Neutrophil (primary cell): Measurements from ENCODE around the gene CSNK1A1L.

Experiments
- H3K27ac ChIP-seq: fragments of 200-600 bp; sonication (generic); 2 replicates; pipeline ENCODE4 v1.5.1; 2016; ENCODE audit warnings: mild to moderate bottlenecking, moderate library complexity
- H3K27me3 ChIP-seq: fragments of 200-600 bp; sonication (generic); 2 replicates; pipeline ENCODE4 v1.6.0; 2016; ENCODE audit warnings: mild to moderate bottlenecking
- H3K36me3 ChIP-seq: fragments of 200-600 bp; sonication (generic); 2 replicates; pipeline ENCODE4 v1.5.1; 2017
- H3K4me1 ChIP-seq, 2 experiments: fragments of 200-600 bp in 1 of 2; sonication (generic) in 1 of 2; 1 replicate in 1 of 2; 2 replicates in 1 of 2; pipeline versions ENCODE4 v1.5.1 to v1.6.1; 2013 to 2016; ENCODE audit warnings: low read depth in 1 of 2, low read length in 1 of 2, mild to moderate bottlenecking in 1 of 2, moderate library complexity in 1 of 2; ENCODE audit not compliant: control insufficient read depth in 1 of 2, insufficient read depth in 1 of 2
- H3K4me3 ChIP-seq, 2 experiments: fragments of 200-600 bp in 1 of 2; sonication (generic) in 1 of 2; 1 replicate in 1 of 2; 2 replicates in 1 of 2; pipeline ENCODE4 v1.5.1; 2013 to 2016; ENCODE audit warnings: low read depth in 1 of 2, low read length in 1 of 2, mild to moderate bottlenecking in 1 of 2, moderate library complexity in 1 of 2
- H3K9me3 ChIP-seq: fragments of 200-600 bp; sonication (generic); 2 replicates; pipeline ENCODE4 v1.5.1; 2016
- CTCF ChIP-seq: fragments of 200-600 bp; sonication (generic); IDR thresholded peaks from 2 replicates; pipeline ENCODE4 v1.5.1; 2016; ENCODE audit warnings: antibody characterized with exemption

Gene CSNK1A1L

DNA sequence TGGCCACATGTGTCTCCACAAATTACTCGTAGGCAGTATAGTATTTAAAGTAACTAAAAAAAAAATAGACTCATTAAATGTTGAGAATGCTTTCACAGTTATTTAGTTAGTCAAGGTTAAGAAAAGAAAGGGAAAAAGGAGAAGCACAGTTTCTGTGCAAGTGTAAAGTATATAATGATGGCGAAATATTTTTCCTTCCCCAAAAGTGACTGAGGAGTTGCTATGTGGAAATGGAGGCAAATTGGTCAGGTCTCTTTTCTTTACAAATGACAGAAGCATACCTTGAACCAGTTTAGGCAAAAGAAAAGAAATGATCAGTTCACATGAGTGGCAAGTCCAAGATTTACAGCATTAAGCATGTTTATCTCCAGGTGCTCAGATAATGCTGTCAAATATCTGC lies 18.0 kb downstream of the CSNK1A1L start:
- Histone ChIP-seq H3K9me3 (no peaks in the 10 kb centered on the region), H3K36me3 (no peaks in the 10 kb centered on the region), H3K27ac (peak overlapping the region; percentile 89), H3K27me3 (no peaks in the 10 kb centered on the region), H3K4me1 (peaks cover 69 to 72% of the 10 kb centered on the region in 2 experiments), H3K4me3 (peak overlapping the region; percentile 30 to 42)
- TF ChIP-seq CTCF, result no peak

GRCh38 chr13:37085606-37086005 lies 19.9 kb downstream of the CSNK1A1L start:
- Histone ChIP-seq H3K9me3 (no peaks in the 10 kb centered on the region), H3K36me3 (no peaks in the 10 kb centered on the region), H3K27ac (peak overlapping the region; percentile 89), H3K27me3 (no peaks in the 10 kb centered on the region), H3K4me1 (peaks cover 50 to 53% of the 10 kb centered on the region in 2 experiments), H3K4me3 (no peak overlapping the region)
- TF ChIP-seq CTCF, result no peak

DNA sequence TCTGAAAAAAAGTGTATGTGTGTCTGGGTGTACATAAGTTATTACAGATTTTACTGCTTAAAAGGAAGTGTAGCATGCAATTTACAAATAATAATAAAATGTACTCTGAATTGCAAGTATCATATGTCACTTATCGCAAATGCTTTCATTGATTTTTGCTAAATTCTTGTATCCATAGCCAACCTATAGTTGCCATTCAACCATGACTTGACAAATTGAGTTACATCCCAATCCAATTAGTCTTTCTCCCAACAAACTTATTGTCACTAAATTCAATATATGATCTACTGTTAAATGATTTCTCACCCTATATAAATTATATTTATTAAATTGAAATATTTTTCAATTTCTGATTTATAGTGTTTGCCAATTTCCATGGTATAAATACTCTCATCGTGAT lies 28.6 kb downstream of the CSNK1A1L start:
- Histone ChIP-seq H3K9me3 (no peaks in the 10 kb centered on the region), H3K27me3 (no peaks in the 10 kb centered on the region)
- TF ChIP-seq CTCF, result no peak

GRCh38 chr13:37075164-37075563 lies 30.3 kb downstream of the CSNK1A1L start:
- Histone ChIP-seq H3K4me3 (no peak overlapping the region), H3K4me1 (peaks cover 24 to 26% of the 10 kb centered on the region in 2 experiments), H3K36me3 (no peaks in the 10 kb centered on the region), H3K27me3 (no peaks in the 10 kb centered on the region), H3K27ac (peak overlapping the region; percentile 84), H3K9me3 (no peaks in the 10 kb centered on the region)
- no peak for TF ChIP-seq CTCF

More for the DNA sequence above, 28.6 kb downstream of the CSNK1A1L start:
- Histone ChIP-seq H3K4me1 (peaks cover 24 to 26% of the 10 kb centered on the region in 2 experiments), H3K36me3 (no peaks in the 10 kb centered on the region), H3K4me3 (no peak overlapping the region), H3K27ac (peak overlapping the region; percentile 84)

DNA sequence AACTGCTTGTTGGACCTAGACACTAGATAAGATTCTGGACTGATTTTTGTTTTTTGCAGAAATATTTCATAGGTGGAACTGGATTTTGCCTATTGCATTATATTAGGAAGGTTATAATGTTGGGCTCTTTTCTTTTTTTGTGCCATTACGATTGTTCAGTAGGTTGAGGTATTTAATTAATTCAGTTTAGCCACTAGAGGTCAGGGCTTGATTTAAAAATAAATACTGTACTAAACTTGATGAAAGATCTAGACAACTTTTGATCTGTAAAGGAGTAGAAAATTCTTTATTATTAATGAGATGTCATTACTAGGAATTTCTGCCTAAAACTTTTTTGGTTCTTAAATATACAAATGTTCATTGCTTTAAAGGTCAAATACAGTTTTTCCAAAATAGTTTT lies 30.8 kb downstream of the CSNK1A1L start:
- Histone ChIP-seq H3K27me3 (no peaks in the 10 kb centered on the region), H3K4me1 (peaks cover 24 to 26% of the 10 kb centered on the region in 2 experiments), H3K27ac (peak overlapping the region; percentile 84), H3K4me3 (no peak overlapping the region), H3K36me3 (no peaks in the 10 kb centered on the region), H3K9me3 (no peaks in the 10 kb centered on the region)
- peak; percentile 44 for TF ChIP-seq CTCF

- no peak for TF ChIP-seq CTCF
- H3K4me3 ChIP-seq, result no peak overlapping the region
- H3K4me1 ChIP-seq, result peaks cover 23 to 26% of the 10 kb centered on the region in 2 experiments
- no peaks in the 10 kb centered on the region for H3K9me3 ChIP-seq
- no peaks in the 10 kb centered on the region for H3K27me3 ChIP-seq
- no peaks in the 10 kb centered on the region for H3K36me3 ChIP-seq
- no peak overlapping the region for H3K27ac ChIP-seq
Measured at GRCh38 chr13:37072024-37072423, 33.4 kb downstream of the CSNK1A1L start.
